ENCODE data around the gene SIAH1. TPM values are rescaled to one million over a fixed set of nuclear protein-coding genes. Genes with fewer than 3 reads are reported as not detected.

Gene SIAH1
- total and polyA plus RNA-seq, 2 of the 8 experiments (the other 6 are each of a cell fraction or from before 2014, with no cell fraction given), result 19.5 to 33.9 TPM

- no peak for TF ChIP-seq GTF2F1 (IDR thresholded peaks at IDR 0.05; ENCODE audit: borderline replicate concordance, low read depth, low read length)
- no peak for TF ChIP-seq RXRA (IDR thresholded peaks at IDR 0.05; ENCODE audit: insufficient read depth, low read depth, low read length)
- TF ChIP-seq SP4 (IDR thresholded peaks at IDR 0.05; ENCODE audit: low read length), result no peak
- no peak for TF ChIP-seq RBBP5 (IDR thresholded peaks at IDR 0.05; ENCODE audit: borderline replicate concordance, low read depth, low read length)
- TF ChIP-seq HDAC6 (IDR thresholded peaks at IDR 0.05; ENCODE audit: low read depth, low read length), result no peak
- TF ChIP-seq EGR1 (IDR thresholded peaks at IDR 0.05; ENCODE audit: borderline replicate concordance, low read depth, low read length), result no peak
- no peak for TF ChIP-seq SUZ12 (IDR thresholded peaks at IDR 0.05; ENCODE audit: low read length)
- TF ChIP-seq EZH2 (IDR thresholded peaks at IDR 0.05; ENCODE audit: low read depth, low read length, severe bottlenecking), result no peak
- TF ChIP-seq SIN3A (conservative IDR thresholded peaks at IDR 0.05 in 1 of 2, IDR thresholded peaks at IDR 0.05 in 1 of 2; ENCODE audit: low read depth in 1 of 2, low read length in 2 of 2), result no peak
- TF ChIP-seq TAF7 (optimal IDR thresholded peaks at IDR 0.05; ENCODE audit: borderline replicate concordance, low read depth, low read length), result no peak
- TF ChIP-seq CBX5 (IDR thresholded peaks at IDR 0.05; ENCODE audit: low read depth, low read length), result no peak
- no peak for TF ChIP-seq JUN (IDR thresholded peaks at IDR 0.05; ENCODE audit: low read depth, low read length)
- TF ChIP-seq, protein P1, sequence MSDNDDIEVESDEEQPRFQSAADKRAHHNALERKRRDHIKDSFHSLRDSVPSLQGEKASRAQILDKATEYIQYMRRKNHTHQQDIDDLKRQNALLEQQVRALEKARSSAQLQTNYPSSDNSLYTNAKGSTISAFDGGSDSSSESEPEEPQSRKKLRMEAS (IDR thresholded peaks at IDR 0.05), result no peak
- H3K18ac ChIP-seq (ENCODE audit: extremely low read depth, low read length), result no peak overlapping the region
- H3K4ac ChIP-seq (replicated peaks; ENCODE audit: insufficient read length, low read depth, low read length), result no peak overlapping the region
- H3K23ac ChIP-seq (ENCODE audit: insufficient read length), result no peak overlapping the region
- H2AFZ ChIP-seq (ENCODE audit: low read length), result no peak overlapping the region
- FAIRE-seq (no peak), DNase-seq (ENCODE audit: low read depth in 1 of 2, low spot score in 2 of 2) (no peak)
- H2BK15ac ChIP-seq (ENCODE audit: low read length), result no peak overlapping the region
- H2BK20ac ChIP-seq (ENCODE audit: low read length), result no peak overlapping the region
- H3K36me3 ChIP-seq (ENCODE audit: control insufficient read depth in 2 of 4, insufficient read depth in 4 of 4, low read length in 3 of 4), result peaks cover 0 to 2% (median 0%) of the 10 kb centered on the region in 4 experiments; a peak in 1 of 8 replicates
- no peak overlapping the region for H4K91ac ChIP-seq (replicated peaks; ENCODE audit: insufficient read length, low read length)
- H3K4me3 ChIP-seq (ENCODE audit: extremely low read depth in 1 of 4, insufficient read depth in 2 of 4, low read depth in 3 of 4, low read length in 4 of 4), result no peak overlapping the region
- H2AK5ac ChIP-seq (ENCODE audit: low read depth, low read length), result no peak overlapping the region
- no peaks in the 10 kb centered on the region for H3K23me2 ChIP-seq (ENCODE audit: low read depth, low read length)
- no peaks in the 10 kb centered on the region; the same call in 1 of the 2 replicates for H3K79me1 ChIP-seq (ENCODE audit: low read depth, low read length)
- H3K4me2 ChIP-seq (ENCODE audit: insufficient read depth in 1 of 2, low read depth in 2 of 2, low read length in 2 of 2), result no peak overlapping the region
- H3K27me3 ChIP-seq (replicated peaks in 1 of 4; ENCODE audit: control insufficient read depth in 3 of 4, extremely low read depth in 1 of 4, insufficient read depth in 3 of 4, low read length in 3 of 4), result no peaks in the 10 kb centered on the region
- ChIA-PET CTCF (ENCODE audit: partially characterized antibody) (interaction anchor here (1.3 to 1.5 kb wide), 3 partner anchors 10 to 50 kb away, joined by 3 to 4 read pairs (median 3); no protein-coding TSS in a partner anchor), POLR2A (ENCODE audit: partially characterized antibody) (no interaction called here)
- H4K8ac ChIP-seq (ENCODE audit: extremely low read depth, insufficient read depth, low read length), result no peak overlapping the region
- 81% methylated on average over 1 of the region's 1 CpG; no CpG with 5 or more reads in 1 of the 2 experiments for WGBS, 2 experiments (ENCODE audit: extremely low coverage in 1 of 2, insufficient coverage in 1 of 2, insufficient read length in 1 of 2, insufficient replicate concordance in 2 of 2, low coverage in 1 of 2, low lambda C conversion rate in 2 of 2, missing lambda C conversion rate in 1 of 2)
- H3K9ac ChIP-seq (replicated peaks in 1 of 4; ENCODE audit: extremely low read depth in 1 of 4, low read depth in 3 of 4, low read length in 3 of 4), result no peak overlapping the region
- H2BK12ac ChIP-seq (ENCODE audit: low read depth, low read length), result no peak overlapping the region
- H3K4me1 ChIP-seq (replicated peaks in 1 of 4; ENCODE audit: control insufficient read depth in 3 of 4, insufficient read depth in 4 of 4, low read length in 3 of 4), result peaks cover 0 to 10% (median 0%) of the 10 kb centered on the region in 4 experiments; a peak in 3 of 7 replicates
- no peak overlapping the region for H3K27ac ChIP-seq (ENCODE audit: low read depth, low read length)
- H4K20me1 ChIP-seq (replicated peaks in 1 of 2; ENCODE audit: control insufficient read depth in 1 of 2, insufficient read depth in 2 of 2, low read length in 2 of 2), result peaks cover 0 to 3% of the 10 kb centered on the region in 2 experiments
- no peak overlapping the region for H4K5ac ChIP-seq (ENCODE audit: insufficient read length, low read depth, low read length)
- no peaks in the 10 kb centered on the region for H3K79me2 ChIP-seq (ENCODE audit: control insufficient read depth in 1 of 2, insufficient read depth in 2 of 2, low read length in 2 of 2)
- no peak overlapping the region for H2BK120ac ChIP-seq (replicated peaks; ENCODE audit: low read depth, low read length)
- H2BK5ac ChIP-seq (ENCODE audit: low read depth, low read length), result no peak overlapping the region
- no peak overlapping the region for H3K56ac ChIP-seq (replicated peaks; ENCODE audit: insufficient read length, low read depth, low read length)
- H3K14ac ChIP-seq (ENCODE audit: insufficient read length), result no peak overlapping the region
- H3K9me3 ChIP-seq (ENCODE audit: insufficient read depth in 2 of 2, low read depth in 1 of 2, low read length in 1 of 2), result no peaks in the 10 kb centered on the region
Observed at GRCh38 chr16:48340054-48340453, 45.2 kb downstream of the SIAH1 start.

All from H1 (cell line).